Activated naive CD8-positive, alpha-beta T cell treated with anti-CD3 and anti-CD28 coated beads, Interleukin-2, amount 10 ng/mL, durations not matched to agents 7 days and 5 days (primary cell): Measurements from ENCODE around the gene PDC. TPM values are rescaled to one million over a fixed set of nuclear protein-coding genes. Genes with fewer than 3 reads are reported as not detected.
"Not testable (repeated sequence)": the region's sequence is repeated elsewhere in the genome, so short reads cannot be mapped to it uniquely, and the experiment has no call there.

Source experiments
- ATAC-seq: fragments of 150-1000 bp; cut with Tn5 transposase; one replicate; pipeline ENCODE4 v1.10.0; 2021; ENCODE audit warnings: low read depth, moderate library complexity
- POLR2A ChIA-PET: fragments of 350-600 bp; sonication (Branson Sonifier 250); formaldehyde crosslinking; loops from one replicate; lab custom pipeline; 2021; ENCODE audit warnings: antibody characterized with exemption; lab: Charles Lee
- DNase-seq: peaks from one replicate; pipeline ENCODE4 v3.0.0; 2021
- H3K27ac Mint-ChIP-seq: one replicate; pipeline ENCODE4 v1.8.0; 2022; ENCODE audit warnings: mild to moderate bottlenecking, mixed read lengths
- H3K27me3 Mint-ChIP-seq: one replicate; pipeline ENCODE4 v1.8.0; 2022; ENCODE audit warnings: mild to moderate bottlenecking, moderate library complexity, mixed read lengths
- H3K36me3 Mint-ChIP-seq: one replicate; pipeline ENCODE4 v1.8.0; 2021; ENCODE audit warnings: mild to moderate bottlenecking, mixed read lengths
- H3K4me1 Mint-ChIP-seq: one replicate; pipeline ENCODE4 v1.8.0; 2021; ENCODE audit warnings: mixed read lengths
- H3K4me3 Mint-ChIP-seq: one replicate; pipeline ENCODE4 v1.8.0; 2022; ENCODE audit warnings: mild to moderate bottlenecking, moderate library complexity, mixed read lengths
- H3K9me3 Mint-ChIP-seq: one replicate; pipeline ENCODE4 v1.8.0; 2021; ENCODE audit warnings: mixed read lengths
- total RNA-seq, 2 experiments: library from RNA; stranded (reverse); gene quantifications; one replicate each; pipeline ENCODE4 v1.2.3, GENCODE V29; 2021

Gene PDC
- total RNA-seq, 2 experiments from 2014 or later, result not detected

- Mint-ChIP-seq H3K27ac (no peak overlapping the region), H3K4me3 (no peak overlapping the region), H3K27me3 (no peaks in the 10 kb centered on the region), H3K36me3 (no peaks in the 10 kb centered on the region), H3K4me1 (no peaks in the 10 kb centered on the region), H3K9me3 (no peaks in the 10 kb centered on the region)
- POLR2A ChIA-PET, result no interaction called here
- DNase-seq (no peak), ATAC-seq (no peak)
Measured at GRCh38 chr1:186486061-186486460, 25.1 kb upstream of the PDC start.

GRCh38 chr1:186483561-186483960, 22.6 kb upstream of the PDC start:
- H3K9me3 Mint-ChIP-seq, result no peaks in the 10 kb centered on the region
- no peak for ATAC-seq
- H3K36me3 Mint-ChIP-seq, result no peaks in the 10 kb centered on the region
- no peak for DNase-seq
- no peak overlapping the region for H3K4me3 Mint-ChIP-seq
- H3K27me3 Mint-ChIP-seq, result no peaks in the 10 kb centered on the region
- no peaks in the 10 kb centered on the region for H3K4me1 Mint-ChIP-seq
- POLR2A ChIA-PET, result no interaction called here
- H3K27ac Mint-ChIP-seq, result no peak overlapping the region

- peak; percentile 56 for ATAC-seq
Measured at GRCh38 chr1:186482661-186483255, 21.8 kb upstream of the PDC start.

GRCh38 chr1:186481303-186481888, 20.5 kb upstream of the PDC start:
- DNase-seq (no peak), ATAC-seq (no peak)
- Mint-ChIP-seq H3K4me1 (no peaks in the 10 kb centered on the region), H3K9me3 (no peaks in the 10 kb centered on the region), H3K27me3 (no peaks in the 10 kb centered on the region), H3K27ac (no peak overlapping the region), H3K4me3 (no peak overlapping the region), H3K36me3 (no peaks in the 10 kb centered on the region)
- POLR2A ChIA-PET, result no interaction called here

More at GRCh38 chr1:186482661-186483255, 21.8 kb upstream of the PDC start:
- Mint-ChIP-seq H3K9me3 (no peaks in the 10 kb centered on the region), H3K4me3 (no peak overlapping the region), H3K4me1 (no peaks in the 10 kb centered on the region), H3K27ac (no peak overlapping the region), H3K36me3 (no peaks in the 10 kb centered on the region), H3K27me3 (no peaks in the 10 kb centered on the region)
- POLR2A ChIA-PET, result no interaction called here
- peak; percentile 44 for DNase-seq

GRCh38 chr1:186479162-186479561, 18.2 kb upstream of the PDC start:
- Mint-ChIP-seq H3K4me1 (no peaks in the 10 kb centered on the region), H3K9me3 (no peaks in the 10 kb centered on the region), H3K36me3 (no peaks in the 10 kb centered on the region), H3K27me3 (no peaks in the 10 kb centered on the region), H3K4me3 (no peak overlapping the region), H3K27ac (no peak overlapping the region)
- ATAC-seq, result no peak
- POLR2A ChIA-PET, result no interaction called here
- DNase-seq, result no peak

- H3K4me1 Mint-ChIP-seq, result no peaks in the 10 kb centered on the region
- H3K36me3 Mint-ChIP-seq, result no peaks in the 10 kb centered on the region
- ATAC-seq (no peak), DNase-seq (no peak)
- POLR2A ChIA-PET, result no interaction called here
- no peaks in the 10 kb centered on the region for H3K9me3 Mint-ChIP-seq
- no peak overlapping the region for H3K27ac Mint-ChIP-seq
- no peaks in the 10 kb centered on the region for H3K27me3 Mint-ChIP-seq
- H3K4me3 Mint-ChIP-seq, result no peak overlapping the region
Measured at GRCh38 chr1:186476264-186477040, 15.5 kb upstream of the PDC start.

GRCh38 chr1:186474208-186474607, 13.3 kb upstream of the PDC start:
- POLR2A ChIA-PET, result no interaction called here
- no peak overlapping the region for H3K4me3 Mint-ChIP-seq
- no peaks in the 10 kb centered on the region for H3K36me3 Mint-ChIP-seq
- H3K9me3 Mint-ChIP-seq, result no peaks in the 10 kb centered on the region
- DNase-seq (no peak), ATAC-seq (no peak)
- no peaks in the 10 kb centered on the region for H3K27me3 Mint-ChIP-seq
- H3K27ac Mint-ChIP-seq, result no peak overlapping the region
- no peaks in the 10 kb centered on the region for H3K4me1 Mint-ChIP-seq

GRCh38 chr1:186473047-186473446, 12.1 kb upstream of the PDC start:
- H3K9me3 Mint-ChIP-seq, result no peaks in the 10 kb centered on the region
- H3K27ac Mint-ChIP-seq, result no peak overlapping the region
- no peak overlapping the region for H3K4me3 Mint-ChIP-seq
- H3K36me3 Mint-ChIP-seq, result no peaks in the 10 kb centered on the region
- POLR2A ChIA-PET, result interaction anchor here (0.6 kb wide), 1 partner anchor 15 kb away, joined by 4 read pairs; no protein-coding TSS in a partner anchor
- no peak for ATAC-seq
- no peaks in the 10 kb centered on the region for H3K4me1 Mint-ChIP-seq
- no peaks in the 10 kb centered on the region for H3K27me3 Mint-ChIP-seq
- DNase-seq, result no peak

- DNase-seq, result no peak
- Mint-ChIP-seq H3K4me1 (no peaks in the 10 kb centered on the region), H3K9me3 (no peaks in the 10 kb centered on the region), H3K36me3 (no peaks in the 10 kb centered on the region), H3K27ac (no peak overlapping the region), H3K27me3 (peaks cover 6% of the 10 kb centered on the region), H3K4me3 (no peak overlapping the region)
- POLR2A ChIA-PET, result no interaction called here
- no peak for ATAC-seq
Measured at GRCh38 chr1:186465946-186466345, 5.0 kb upstream of the PDC start.

- ATAC-seq, H3K4me3 Mint-ChIP-seq, H3K27ac Mint-ChIP-seq, DNase-seq, POLR2A ChIA-PET, H3K4me1 Mint-ChIP-seq, H3K27me3 Mint-ChIP-seq, H3K9me3 Mint-ChIP-seq, H3K36me3 Mint-ChIP-seq: not testable (repeated sequence)
Measured at GRCh38 chr1:186465491-186465890, 4.6 kb upstream of the PDC start.

GRCh38 chr1:186463926-186464325, 3.0 kb upstream of the PDC start:
- ATAC-seq, result no peak
- Mint-ChIP-seq H3K4me1 (no peaks in the 10 kb centered on the region), H3K4me3 (no peak overlapping the region), H3K9me3 (no peaks in the 10 kb centered on the region), H3K27me3 (peaks cover 6% of the 10 kb centered on the region), H3K27ac (no peak overlapping the region), H3K36me3 (no peaks in the 10 kb centered on the region)
- POLR2A ChIA-PET, result no interaction called here
- no peak for DNase-seq

- no peak overlapping the region for H3K4me3 Mint-ChIP-seq
Measured at GRCh38 chr1:186463511-186463910, 2.6 kb upstream of the PDC start.

GRCh38 chr1:186459161-186459560, 1.8 kb downstream of the PDC start:
- H3K27ac Mint-ChIP-seq, POLR2A ChIA-PET, ATAC-seq, H3K4me1 Mint-ChIP-seq, H3K36me3 Mint-ChIP-seq, H3K27me3 Mint-ChIP-seq, H3K4me3 Mint-ChIP-seq, DNase-seq, H3K9me3 Mint-ChIP-seq: not testable (repeated sequence)

More at GRCh38 chr1:186463511-186463910, 2.6 kb upstream of the PDC start:
- Mint-ChIP-seq H3K9me3 (no peaks in the 10 kb centered on the region), H3K27me3 (peaks cover 6% of the 10 kb centered on the region), H3K4me1 (no peaks in the 10 kb centered on the region), H3K36me3 (no peaks in the 10 kb centered on the region), H3K27ac (no peak overlapping the region)
- POLR2A ChIA-PET, result no interaction called here
- ATAC-seq, result no peak
- no peak for DNase-seq

- no peak overlapping the region for H3K27ac Mint-ChIP-seq
- H3K27me3 Mint-ChIP-seq, result no peaks in the 10 kb centered on the region
- no peaks in the 10 kb centered on the region for H3K36me3 Mint-ChIP-seq
- ATAC-seq (no peak), DNase-seq (no peak)
- H3K9me3 Mint-ChIP-seq, result no peaks in the 10 kb centered on the region
- no peaks in the 10 kb centered on the region for H3K4me1 Mint-ChIP-seq
- H3K4me3 Mint-ChIP-seq, result no peak overlapping the region
- POLR2A ChIA-PET, result no interaction called here
Measured at GRCh38 chr1:186456729-186457255, 4.1 kb downstream of the PDC start.
